NCI-H2227 treated with DMSO at 0.1 percent for 48 hours (cell line): ENCODE results near the gene TMCO4.

Experiments
- DNase-seq: peaks from one replicate; lab custom pipeline; 2025; lab: John Stamatoyannopoulos, UW

Gene TMCO4

GRCh38 chr1:19749685-19750084, 50.0 kb downstream of the TMCO4 start:
- no peak for DNase-seq

GRCh38 chr1:19747761-19748160, 52.0 kb downstream of the TMCO4 start:
- no peak for DNase-seq

- DNase-seq, result no peak
Observed at GRCh38 chr1:19744886-19745285, 54.8 kb downstream of the TMCO4 start.

- no peak for DNase-seq
Observed at GRCh38 chr1:19744335-19744743, 55.4 kb downstream of the TMCO4 start.

GRCh38 chr1:19743793-19744192, 55.9 kb downstream of the TMCO4 start:
- DNase-seq, result no peak

GRCh38 chr1:19743180-19743579, 56.5 kb downstream of the TMCO4 start:
- no peak for DNase-seq

GRCh38 chr1:19739628-19740027, 60.1 kb downstream of the TMCO4 start:
- no peak for DNase-seq

- no peak for DNase-seq
Observed at GRCh38 chr1:19738669-19739068, 61.0 kb downstream of the TMCO4 start.

- no peak for DNase-seq
Observed at GRCh38 chr1:19738076-19738475, 61.6 kb downstream of the TMCO4 start.

GRCh38 chr1:19737104-19737825, 62.5 kb downstream of the TMCO4 start:
- peak; percentile 67 for DNase-seq

- DNase-seq, result no peak
Observed at GRCh38 chr1:19735440-19736127, 64.1 kb downstream of the TMCO4 start.

- DNase-seq, result no peak
Observed at GRCh38 chr1:19734472-19734999, 65.2 kb downstream of the TMCO4 start.

GRCh38 chr1:19734056-19734455, 65.7 kb downstream of the TMCO4 start:
- DNase-seq, result no peak

- DNase-seq, result peak; percentile 33
Observed at GRCh38 chr1:19733615-19734014, 66.1 kb downstream of the TMCO4 start.

GRCh38 chr1:19731311-19731821, 68.3 kb downstream of the TMCO4 start:
- no peak for DNase-seq

- no peak for DNase-seq
Observed at GRCh38 chr1:19730793-19731192, 68.9 kb downstream of the TMCO4 start.

GRCh38 chr1:19730232-19730631, 69.5 kb downstream of the TMCO4 start:
- no peak for DNase-seq

- no peak for DNase-seq
Observed at GRCh38 chr1:19728413-19729145, 71.1 kb downstream of the TMCO4 start.

GRCh38 chr1:19725606-19726005, 74.1 kb downstream of the TMCO4 start:
- DNase-seq, result no peak

GRCh38 chr1:19723874-19724273, 75.8 kb downstream of the TMCO4 start:
- no peak for DNase-seq

- no peak for DNase-seq
Observed at GRCh38 chr1:19720973-19721372, 78.7 kb downstream of the TMCO4 start.

GRCh38 chr1:19720174-19720573, 79.5 kb downstream of the TMCO4 start:
- DNase-seq, result no peak

- no peak for DNase-seq
Observed at GRCh38 chr1:19717467-19717866, 82.2 kb downstream of the TMCO4 start.
